ENCODE results near the gene NRXN3. TPM values are rescaled to one million over a fixed set of nuclear protein-coding genes. Genes with fewer than 3 reads are reported as not detected.

NRXN3 gene
- total RNA-seq, 4 donors from 2014 or later: 0.56 to 1.6 (median 1.1) TPM

DNA sequence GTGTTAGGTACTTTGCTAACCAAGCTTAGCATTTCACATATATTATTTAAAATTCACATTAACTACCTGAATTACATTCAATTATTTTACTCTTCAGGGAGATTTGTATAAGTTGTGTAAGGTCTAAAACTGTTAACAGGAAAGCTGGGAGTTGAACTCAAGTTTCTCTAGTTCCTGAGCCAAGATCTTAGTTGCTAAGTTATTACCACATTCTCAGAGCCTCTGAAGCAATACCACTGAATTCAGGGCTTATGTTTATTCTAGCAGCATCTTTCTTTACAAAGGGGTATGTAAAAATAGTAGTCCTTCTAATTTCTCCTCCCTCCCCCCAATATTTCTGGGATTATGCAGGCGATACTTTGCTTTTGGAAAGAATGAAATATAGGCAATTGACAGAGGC, 1254.3 kb downstream of the NRXN3 start:
- TF ChIP-seq, protein P1, sequence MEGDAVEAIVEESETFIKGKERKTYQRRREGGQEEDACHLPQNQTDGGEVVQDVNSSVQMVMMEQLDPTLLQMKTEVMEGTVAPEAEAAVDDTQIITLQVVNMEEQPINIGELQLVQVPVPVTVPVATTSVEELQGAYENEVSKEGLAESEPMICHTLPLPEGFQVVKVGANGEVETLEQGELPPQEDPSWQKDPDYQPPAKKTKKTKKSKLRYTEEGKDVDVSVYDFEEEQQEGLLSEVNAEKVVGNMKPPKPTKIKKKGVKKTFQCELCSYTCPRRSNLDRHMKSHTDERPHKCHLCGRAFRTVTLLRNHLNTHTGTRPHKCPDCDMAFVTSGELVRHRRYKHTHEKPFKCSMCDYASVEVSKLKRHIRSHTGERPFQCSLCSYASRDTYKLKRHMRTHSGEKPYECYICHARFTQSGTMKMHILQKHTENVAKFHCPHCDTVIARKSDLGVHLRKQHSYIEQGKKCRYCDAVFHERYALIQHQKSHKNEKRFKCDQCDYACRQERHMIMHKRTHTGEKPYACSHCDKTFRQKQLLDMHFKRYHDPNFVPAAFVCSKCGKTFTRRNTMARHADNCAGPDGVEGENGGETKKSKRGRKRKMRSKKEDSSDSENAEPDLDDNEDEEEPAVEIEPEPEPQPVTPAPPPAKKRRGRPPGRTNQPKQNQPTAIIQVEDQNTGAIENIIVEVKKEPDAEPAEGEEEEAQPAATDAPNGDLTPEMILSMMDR (IDR thresholded peaks at IDR 0.05): no peak
- no peak for TF ChIP-seq POLR2A (IDR thresholded peaks at IDR 0.05)
- H3K4me3 ChIP-seq (replicated peaks in 1 of 3): no peak overlapping the region
- WGBS, 2 donors: 89 to 93% methylated on average over 1 of the region's 1 CpG
- H3K36me3 ChIP-seq: no peaks in the 10 kb centered on the region
- H3K27ac ChIP-seq: no peak overlapping the region
- no peaks in the 10 kb centered on the region for H3K4me1 ChIP-seq
- intact Hi-C loops (cut with DNase I): no loop called here
- no peaks in the 10 kb centered on the region for H3K27me3 ChIP-seq
- no peak for DNase-seq
- no peaks in the 10 kb centered on the region for H3K9me3 ChIP-seq

DNA sequence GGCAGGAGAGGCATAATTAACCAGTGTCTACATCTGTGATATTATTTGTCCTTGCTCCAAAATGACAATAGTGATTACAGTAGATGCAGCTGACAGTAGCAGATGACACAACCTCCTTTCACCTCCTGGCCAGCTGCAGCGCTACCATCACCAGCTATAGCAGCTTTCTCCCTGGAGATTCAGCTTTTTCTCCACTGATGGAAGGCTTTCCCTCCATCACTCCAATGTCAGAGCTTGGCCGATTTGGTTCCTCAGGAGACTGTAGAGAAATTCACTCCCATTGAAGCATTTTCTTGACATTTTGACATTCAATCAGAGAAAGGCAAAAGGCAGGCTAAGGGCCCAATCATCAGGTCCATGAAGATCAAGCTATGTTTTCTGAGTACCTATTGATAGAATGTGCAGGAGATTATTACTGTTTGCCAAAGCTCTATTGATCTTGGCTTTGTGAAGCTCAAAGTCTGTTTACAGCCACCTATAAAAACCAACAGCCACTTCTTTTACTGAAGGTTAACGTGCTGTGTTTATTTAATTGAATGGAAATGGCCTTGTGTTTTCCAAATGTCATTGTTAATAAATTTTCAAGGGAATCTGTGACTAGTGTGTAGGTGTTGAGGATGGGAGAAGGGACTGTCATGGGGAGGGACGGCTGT, 1256.1 kb downstream of the NRXN3 start:
- no peaks in the 10 kb centered on the region for H3K27me3 ChIP-seq
- DNase-seq: no peak
- no peaks in the 10 kb centered on the region for H3K9me3 ChIP-seq
- no peak overlapping the region for H3K27ac ChIP-seq
- no peaks in the 10 kb centered on the region for H3K36me3 ChIP-seq
- no peak for TF ChIP-seq POLR2A (IDR thresholded peaks at IDR 0.05)
- TF ChIP-seq, protein P1 (IDR thresholded peaks at IDR 0.05): no peak
- intact Hi-C loops (cut with DNase I): no loop called here
- no peaks in the 10 kb centered on the region for H3K4me1 ChIP-seq
- H3K4me3 ChIP-seq (replicated peaks in 1 of 3): no peak overlapping the region
- 79 to 80% methylated on average over 4 of the region's 4 CpGs for WGBS, 2 donors

DNA sequence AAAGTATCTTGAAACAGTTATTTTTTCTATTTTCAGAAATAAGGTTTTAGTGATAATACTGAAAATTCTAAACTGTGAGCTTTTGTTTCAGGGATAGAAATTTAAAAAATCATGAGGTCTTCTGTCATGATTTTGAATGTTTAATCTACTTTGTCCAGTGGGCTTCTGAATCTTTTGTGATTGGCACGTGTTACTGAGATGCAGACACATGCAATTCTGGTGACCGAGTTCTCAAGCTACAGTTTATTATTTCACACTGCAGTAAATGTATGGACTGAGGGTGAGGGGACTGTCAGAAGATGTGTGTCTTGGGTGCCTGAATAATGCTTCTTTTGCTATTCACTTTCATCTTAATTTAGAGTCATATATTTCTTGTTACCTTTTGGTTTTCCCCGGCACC, 1262.5 kb downstream of the NRXN3 start:
- H3K36me3 ChIP-seq: no peaks in the 10 kb centered on the region

DNA sequence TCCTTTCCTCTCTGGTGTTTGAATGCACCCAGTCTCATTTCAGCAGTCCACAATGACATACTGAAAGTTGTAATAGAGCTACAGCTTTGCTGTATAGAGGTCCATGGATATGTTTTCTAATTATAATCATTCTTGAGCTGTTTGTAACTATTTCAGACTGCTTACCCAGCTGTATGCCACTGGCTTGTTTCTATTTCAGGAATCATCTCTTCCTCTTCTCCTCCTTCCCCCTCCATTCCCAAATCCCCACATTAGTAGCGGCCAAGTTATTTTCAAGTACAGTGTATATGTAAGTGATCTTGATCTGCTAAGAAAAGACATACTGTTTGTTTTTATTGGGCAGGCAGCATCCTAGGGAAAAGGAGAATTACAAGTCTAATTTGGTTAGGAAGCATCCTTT, 1266.2 kb downstream of the NRXN3 start:
- no peak for DNase-seq
- TF ChIP-seq POLR2A (IDR thresholded peaks at IDR 0.05): no peak
- TF ChIP-seq, protein P1 (IDR thresholded peaks at IDR 0.05): no peak
- no peak overlapping the region for H3K4me3 ChIP-seq (replicated peaks in 1 of 3)
- H3K27me3 ChIP-seq: no peaks in the 10 kb centered on the region
- no peaks in the 10 kb centered on the region for H3K4me1 ChIP-seq
- 74 to 86% methylated on average over 1 of the region's 1 CpG for WGBS, 2 donors
- H3K27ac ChIP-seq: no peak overlapping the region
- no peaks in the 10 kb centered on the region for H3K9me3 ChIP-seq
- intact Hi-C loops (cut with DNase I): no loop called here
- H3K36me3 ChIP-seq: no peaks in the 10 kb centered on the region

More for the DNA sequence above, 1262.5 kb downstream of the NRXN3 start:
- 91% methylated on average over 3 of the region's 3 CpGs for WGBS, 2 donors
- DNase-seq: no peak
- H3K9me3 ChIP-seq: no peaks in the 10 kb centered on the region
- H3K4me1 ChIP-seq: no peaks in the 10 kb centered on the region
- no peak for TF ChIP-seq POLR2A (IDR thresholded peaks at IDR 0.05)
- TF ChIP-seq, protein P1 (IDR thresholded peaks at IDR 0.05): no peak
- intact Hi-C loops (cut with DNase I): no loop called here
- H3K27me3 ChIP-seq: no peaks in the 10 kb centered on the region
- H3K27ac ChIP-seq: no peak overlapping the region
- H3K4me3 ChIP-seq (replicated peaks in 1 of 3): no peak overlapping the region

DNA sequence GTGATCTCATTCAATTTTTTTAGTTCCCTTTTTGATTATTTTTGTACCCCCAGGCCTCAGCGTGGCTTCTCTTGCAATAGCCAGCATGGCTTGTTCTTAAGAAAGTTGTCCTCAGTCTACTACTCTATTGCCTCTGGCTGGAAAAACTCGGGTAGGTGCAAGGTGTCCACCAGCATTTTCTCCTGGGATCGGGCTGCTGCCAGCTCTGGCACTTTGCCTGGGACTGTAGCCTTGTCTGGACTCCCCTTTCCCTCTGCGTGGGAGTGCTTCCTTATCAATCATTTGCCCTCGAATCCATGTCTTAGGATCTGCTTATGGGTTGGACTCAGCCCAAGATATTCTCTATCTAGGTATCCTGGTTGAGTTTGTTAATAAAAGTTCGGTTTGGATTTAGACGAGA, 1267.8 kb downstream of the NRXN3 start:
- intact Hi-C loops (cut with DNase I): no loop called here
- H3K36me3 ChIP-seq: no peaks in the 10 kb centered on the region
- no peak for DNase-seq
- TF ChIP-seq, protein P1 (IDR thresholded peaks at IDR 0.05): no peak
- TF ChIP-seq POLR2A (IDR thresholded peaks at IDR 0.05): no peak
- H3K27me3 ChIP-seq: no peaks in the 10 kb centered on the region
- H3K9me3 ChIP-seq: no peaks in the 10 kb centered on the region
- no peaks in the 10 kb centered on the region for H3K4me1 ChIP-seq
- WGBS, 2 donors: 78 to 81% methylated on average over 7 of the region's 7 CpGs
- H3K4me3 ChIP-seq (replicated peaks in 1 of 3): no peak overlapping the region
- no peak overlapping the region for H3K27ac ChIP-seq
